Activated CD8-positive, alpha-beta memory T cell treated with anti-CD3 and anti-CD28 coated beads for 36 hours (primary cell): ENCODE results near the gene SNED1. TPM values are rescaled to one million over a fixed set of nuclear protein-coding genes. Genes with fewer than 3 reads are reported as not detected.

Source experiments
- CTCF ChIA-PET: fragments of 350-600 bp; sonication (Branson Sonifier 250); formaldehyde crosslinking; loops from one replicate; lab custom pipeline; 2021; ENCODE audit warnings: antibody characterized with exemption; lab: Charles Lee
- POLR2A ChIA-PET: fragments of 350-600 bp; sonication (Branson Sonifier 250); formaldehyde crosslinking; loops from one replicate; lab custom pipeline; 2021; ENCODE audit warnings: antibody characterized with exemption; lab: Charles Lee
- total RNA-seq, 2 experiments: library from RNA; stranded (reverse); gene quantifications; one replicate each; pipeline ENCODE4 v1.2.3, GENCODE V29; 2021

SNED1 gene
- total RNA-seq, 2 experiments from 2014 or later: 0.53 to 0.63 TPM

GRCh38 chr2:241107031-241107783, 108.8 kb downstream of the SNED1 start:
- CTCF ChIA-PET: interaction anchor here (0.6 to 1.0 kb wide), 2 partner anchors 29 to 183 kb away, joined by 3 to 4 read pairs; no protein-coding TSS in a partner anchor
- POLR2A ChIA-PET: interaction anchor here (1.0 kb wide), 1 partner anchor 44 kb away, joined by 3 read pairs; no protein-coding TSS in a partner anchor

DNA sequence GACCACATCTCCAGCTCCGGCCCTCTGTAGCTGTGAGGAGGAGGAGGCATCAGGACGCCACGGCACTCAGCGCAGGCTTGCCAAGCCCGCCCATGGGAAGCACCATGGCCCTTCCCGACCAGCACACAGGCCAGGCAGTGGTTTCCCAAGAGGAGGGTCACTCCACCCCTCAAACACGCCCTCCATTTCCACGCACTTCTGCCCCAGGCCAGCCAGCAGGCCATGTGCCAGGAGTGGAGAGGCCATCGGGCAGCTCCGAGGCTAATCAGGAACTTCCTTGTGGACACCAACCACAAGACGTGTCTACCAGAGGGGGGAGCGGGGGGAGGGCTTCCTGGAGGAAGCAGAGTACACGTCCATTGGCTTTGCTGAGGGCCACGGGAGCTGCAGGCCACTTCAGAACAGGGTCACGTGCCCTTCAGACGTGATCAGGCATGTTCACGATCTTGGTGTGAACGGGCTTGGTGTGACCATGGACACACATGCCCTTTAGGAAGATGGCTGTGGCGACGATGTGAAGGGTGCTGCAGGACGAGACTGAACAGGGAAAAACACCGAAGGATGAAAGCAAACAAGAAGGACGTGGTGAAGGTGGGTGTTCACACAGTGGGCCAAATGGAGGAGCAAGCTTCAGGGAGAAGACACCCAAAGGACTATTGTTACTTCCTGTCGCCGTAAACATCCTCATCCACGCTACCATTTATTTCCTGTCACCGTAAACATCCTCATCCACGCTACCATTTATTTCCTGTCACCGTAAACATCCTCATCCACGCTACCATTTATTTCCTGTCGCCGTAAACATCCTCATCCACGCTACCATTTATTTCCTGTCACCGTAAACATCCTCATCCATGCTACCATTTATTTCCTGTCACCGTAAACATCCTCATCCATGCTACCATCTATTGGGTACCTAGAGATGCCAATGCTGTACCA, 110.1 kb downstream of the SNED1 start:
- POLR2A ChIA-PET: interaction anchor here (0.7 to 1.0 kb wide), 2 partner anchors 43 to 593 kb away, joined by 3 read pairs; no protein-coding TSS in a partner anchor

DNA sequence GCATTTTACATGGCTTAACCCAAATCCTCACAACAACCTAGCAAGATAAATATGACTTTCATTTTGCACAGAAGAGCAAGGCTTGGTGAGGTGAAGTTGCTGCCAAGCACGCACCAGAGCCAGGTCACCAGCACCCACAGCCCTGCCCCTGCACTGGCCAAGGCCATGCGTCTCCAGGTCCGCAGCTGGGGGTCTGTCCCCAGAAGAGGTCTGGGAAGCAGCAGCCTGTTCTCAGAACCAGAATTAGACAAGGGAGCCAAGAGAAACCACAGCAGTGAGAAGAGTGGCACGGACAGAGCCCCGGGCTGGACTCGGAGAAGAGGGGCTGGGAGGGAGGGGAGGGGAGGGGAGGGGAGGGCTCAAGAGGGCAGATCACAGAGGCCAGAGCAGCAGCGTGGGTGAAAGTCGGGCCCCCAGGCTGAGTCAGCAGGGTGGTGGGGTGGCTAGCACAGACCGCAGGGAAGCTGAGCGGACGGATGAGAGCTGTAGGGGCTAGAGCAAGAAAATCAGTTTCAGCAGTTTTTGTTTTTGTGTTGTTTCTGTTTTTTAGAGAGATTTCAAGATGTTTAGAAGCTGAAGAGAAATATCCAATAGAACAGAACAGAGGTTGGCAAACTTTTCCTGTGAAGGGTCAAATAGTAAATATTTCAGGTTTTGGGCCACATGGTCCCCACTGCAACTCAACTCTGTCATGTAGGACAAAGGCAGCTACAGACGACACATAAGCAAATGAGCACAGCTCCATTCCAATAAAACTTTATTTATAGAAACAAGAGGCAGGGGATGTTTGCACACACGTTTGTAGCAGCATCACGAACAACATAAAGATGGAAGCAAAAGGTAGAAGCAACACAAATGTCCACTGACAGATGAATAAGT, 111.0 kb downstream of the SNED1 start:
- CTCF ChIA-PET: interaction anchor here (1.0 kb wide), 1 partner anchor 40 kb away, joined by 5 read pairs; the partner anchor contains the start of genes PASK and PPP1R7
- POLR2A ChIA-PET: interaction anchor here (0.7 to 1.0 kb wide), 2 partner anchors 14 to 46 kb away, joined by 3 to 9 read pairs; no protein-coding TSS in a partner anchor

More for the DNA sequence above, 110.1 kb downstream of the SNED1 start:
- CTCF ChIA-PET: interaction anchor here (0.9 to 1.0 kb wide), 2 partner anchors 21 to 41 kb away, joined by 3 to 5 read pairs; partner anchors contain the start of genes PASK and PPP1R7

DNA sequence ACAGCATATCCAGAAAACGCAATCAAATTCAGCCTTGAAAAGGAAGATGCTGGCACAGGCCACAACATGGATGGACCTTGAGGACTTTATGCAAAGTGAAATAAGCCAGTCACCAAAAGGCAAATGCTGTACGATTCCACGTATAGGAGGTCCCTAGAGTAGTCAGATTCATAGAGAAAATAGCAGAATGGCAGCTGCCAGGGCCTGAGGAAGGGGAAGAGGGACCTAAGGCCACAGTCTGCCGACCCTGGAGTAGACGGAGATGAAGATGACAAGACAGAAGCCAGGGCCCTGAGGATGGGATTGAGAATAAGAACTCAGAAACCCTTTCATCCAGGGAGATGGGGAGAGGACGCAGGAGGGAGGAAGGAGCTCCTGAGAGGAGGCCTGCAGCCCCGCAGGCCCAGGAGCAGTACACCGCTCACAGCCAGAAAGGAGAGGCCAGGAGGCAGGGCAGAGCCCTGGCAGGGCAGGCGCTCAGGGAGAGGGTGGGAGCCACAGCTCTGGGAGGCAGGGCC, 111.7 kb downstream of the SNED1 start:
- POLR2A ChIA-PET: interaction anchor here (0.7 to 2.9 kb wide), 4 partner anchors 9 to 45 kb away, joined by 3 to 13 read pairs (median 6); partner anchors contain the start of gene MTERF4
- CTCF ChIA-PET: interaction anchor here (1.0 to 1.2 kb wide), 2 partner anchors 40 to 41 kb away, joined by 4 to 5 read pairs; partner anchors contain the start of genes PASK and PPP1R7

DNA sequence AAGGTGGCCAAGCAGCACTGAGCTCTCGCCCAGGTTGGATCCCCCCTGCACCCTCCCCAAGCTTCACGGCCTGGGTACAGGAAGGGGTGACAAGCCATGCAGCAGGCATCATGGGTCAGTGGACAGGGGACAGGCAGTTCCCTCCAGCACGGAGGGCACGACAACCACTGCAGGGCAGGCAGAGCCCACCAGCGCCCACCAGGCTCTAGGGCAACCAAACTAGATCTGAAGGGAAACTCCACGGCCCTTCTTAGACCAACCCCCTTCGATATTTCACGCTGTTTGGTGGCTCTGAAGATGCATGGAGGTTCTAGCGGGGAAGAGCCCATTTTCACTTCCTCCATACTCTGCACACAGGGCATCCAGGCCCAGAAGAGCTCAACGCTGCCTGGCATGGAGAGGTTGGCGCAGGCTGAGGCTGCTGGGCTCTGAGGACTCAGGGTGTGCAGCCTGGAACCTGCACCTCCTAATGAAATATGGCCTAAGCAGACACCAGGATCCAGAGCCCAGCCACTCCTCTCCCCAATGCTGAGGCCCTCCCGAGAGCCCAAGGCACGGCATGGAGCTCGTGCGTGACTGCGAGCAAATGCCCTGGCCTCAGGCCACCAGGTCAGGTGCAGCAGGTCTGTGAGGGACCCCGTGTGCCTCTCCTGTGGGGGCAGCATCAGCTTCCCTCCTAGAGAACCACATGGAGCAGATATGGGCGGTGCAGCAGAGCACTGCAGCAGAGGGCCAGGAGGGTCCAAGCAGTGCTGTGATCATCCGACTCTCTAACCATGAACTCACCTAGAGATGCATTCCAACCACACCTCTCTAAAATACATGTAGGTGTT, 112.4 kb downstream of the SNED1 start:
- ChIA-PET POLR2A (interaction anchor here (0.8 to 2.9 kb wide), 3 partner anchors 9 to 45 kb away, joined by 3 to 13 read pairs (median 3); partner anchors contain the start of gene MTERF4), CTCF (interaction anchor here (0.7 to 1.2 kb wide), 2 partner anchors 33 to 40 kb away, joined by 3 to 4 read pairs; no protein-coding TSS in a partner anchor)

DNA sequence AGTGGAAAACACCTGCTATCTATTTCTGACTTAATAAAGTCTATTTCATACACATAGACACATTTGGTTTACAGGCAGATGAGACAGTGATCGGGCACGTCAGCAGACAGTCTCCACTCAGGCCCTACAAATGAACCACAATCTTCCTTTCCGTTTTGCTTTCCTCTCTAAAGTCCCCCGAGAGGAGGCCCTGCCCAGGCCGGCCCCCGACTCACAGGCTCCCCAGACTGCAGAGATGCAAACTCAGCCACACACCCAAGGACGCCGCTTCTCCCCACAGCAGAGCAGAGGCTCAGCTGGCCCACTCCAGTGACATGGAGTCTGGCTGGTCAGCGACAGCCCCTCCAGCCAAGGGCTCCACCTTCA, 113.0 kb downstream of the SNED1 start:
- CTCF ChIA-PET: interaction anchor here (0.7 to 1.2 kb wide), 2 partner anchors 33 to 40 kb away, joined by 3 to 4 read pairs; no protein-coding TSS in a partner anchor
- POLR2A ChIA-PET: interaction anchor here (0.6 to 2.9 kb wide), 3 partner anchors 10 to 50 kb away, joined by 8 to 13 read pairs (median 10); partner anchors contain the start of genes MTERF4, PASK and PPP1R7

GRCh38 chr2:241112046-241112445, 113.6 kb downstream of the SNED1 start:
- ChIA-PET CTCF (interaction anchor here (1.4 kb wide), 1 partner anchor 34 kb away, joined by 5 read pairs; no protein-coding TSS in a partner anchor), POLR2A (interaction anchor here (0.6 to 2.9 kb wide), 4 partner anchors 10 to 51 kb away, joined by 5 to 13 read pairs (median 9); partner anchors contain the start of genes MTERF4, PASK and PPP1R7)

DNA sequence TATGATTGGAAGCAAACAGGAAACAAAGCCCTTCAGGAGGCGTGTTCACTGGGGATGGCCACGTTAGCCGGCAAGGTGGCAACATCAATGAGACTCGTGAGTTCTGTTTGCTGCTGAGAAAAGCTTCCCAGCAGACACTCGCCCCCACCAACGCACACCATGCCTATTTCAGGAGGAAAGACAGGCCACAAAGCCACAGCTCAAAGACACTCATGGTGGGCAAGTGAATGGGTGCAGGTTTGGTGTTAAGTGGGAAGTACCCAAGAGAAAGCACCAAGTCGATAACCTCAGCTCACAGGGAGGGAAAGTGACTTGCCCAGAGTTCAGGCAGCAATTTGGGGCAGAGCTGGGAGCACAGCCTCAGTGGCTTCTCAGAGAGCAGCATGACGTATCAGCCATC, 114.2 kb downstream of the SNED1 start:
- ChIA-PET CTCF (interaction anchor here (0.6 to 1.4 kb wide), 2 partner anchors 34 to 37 kb away, joined by 4 to 5 read pairs; partner anchors contain the start of genes PASK and PPP1R7), POLR2A (interaction anchor here (0.9 to 2.9 kb wide), 3 partner anchors 11 to 37 kb away, joined by 5 to 13 read pairs (median 8); partner anchors contain the start of genes MTERF4, PASK and PPP1R7)

- POLR2A ChIA-PET: no interaction called here
- CTCF ChIA-PET: no interaction called here
Measured at GRCh38 chr2:241114836-241115235, 116.4 kb downstream of the SNED1 start.

- CTCF ChIA-PET: no interaction called here
- POLR2A ChIA-PET: no interaction called here
Measured at GRCh38 chr2:241115361-241115760, 116.9 kb downstream of the SNED1 start.

DNA sequence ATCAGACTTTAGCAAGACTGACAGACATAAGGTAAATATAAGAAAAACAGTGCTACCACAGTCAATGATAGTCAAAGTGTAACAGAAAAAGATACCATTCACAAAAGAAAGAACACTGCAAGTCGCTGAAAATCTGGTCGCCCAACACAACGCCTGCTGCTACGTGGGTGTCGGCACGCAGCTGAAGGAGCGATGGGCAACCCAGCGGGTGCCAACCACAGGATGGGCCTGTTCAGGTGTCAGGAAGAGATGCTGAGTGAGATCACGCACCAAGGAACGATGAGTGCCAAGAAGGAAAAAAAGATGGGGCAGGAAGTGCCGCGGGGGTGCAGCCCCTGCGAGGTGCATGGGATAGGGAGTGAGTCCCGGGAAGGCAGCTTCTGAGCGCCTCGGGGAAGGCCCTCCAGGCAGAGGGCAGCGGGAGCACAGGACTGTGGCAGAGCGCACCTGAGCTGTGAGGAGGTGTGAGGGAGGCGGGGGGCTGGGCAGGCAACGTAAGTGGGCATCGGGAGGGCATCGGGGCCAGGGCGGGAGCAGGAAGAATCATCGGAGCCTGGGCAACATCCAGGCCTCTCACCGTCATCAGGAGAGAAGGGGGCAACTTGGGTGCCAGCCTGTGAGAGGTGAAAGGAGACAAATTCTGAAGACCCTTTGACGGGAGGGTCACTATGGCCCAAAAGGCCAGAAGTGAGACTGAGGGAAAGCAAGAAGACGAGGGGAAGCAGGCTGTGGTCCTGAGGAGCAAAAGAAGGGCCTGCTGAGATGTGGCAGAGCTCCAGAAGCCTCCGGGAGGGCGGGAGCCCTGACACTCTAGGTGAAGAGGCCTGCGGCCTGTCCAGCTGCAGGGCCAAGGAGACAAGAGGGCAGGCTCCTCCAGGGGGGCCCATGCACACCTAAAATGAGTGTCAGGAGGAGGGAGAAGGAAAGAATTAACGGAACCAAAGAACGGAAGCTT, 118.5 kb downstream of the SNED1 start:
- POLR2A ChIA-PET: interaction anchor here (0.9 kb wide), 1 partner anchor 15 kb away, joined by 3 read pairs; the partner anchor contains the start of gene MTERF4
- CTCF ChIA-PET: no interaction called here

GRCh38 chr2:241118737-241119505, 120.5 kb downstream of the SNED1 start:
- CTCF ChIA-PET: interaction anchor here (0.7 to 1.2 kb wide), 2 partner anchors 8 to 19 kb away, joined by 3 to 4 read pairs; no protein-coding TSS in a partner anchor
- POLR2A ChIA-PET: no interaction called here

DNA sequence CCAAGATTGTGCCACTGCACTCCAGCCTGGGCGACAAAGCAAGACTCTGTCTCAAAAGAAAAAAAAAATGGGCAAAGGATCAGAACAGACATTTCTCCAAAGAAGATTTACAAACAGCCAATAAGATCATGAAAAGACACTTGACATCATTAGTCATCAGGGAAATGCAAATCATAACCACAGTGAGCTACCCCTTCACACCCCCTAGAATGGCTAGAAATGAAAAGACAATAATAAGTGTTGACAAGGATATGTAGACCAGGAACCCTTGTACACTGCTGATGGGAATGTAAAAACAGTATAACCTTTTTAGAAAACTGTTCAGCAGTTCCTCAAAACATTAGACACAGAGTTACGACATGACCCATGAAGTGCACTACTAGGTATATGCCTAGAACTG, 122.0 kb downstream of the SNED1 start:
- POLR2A ChIA-PET: interaction anchor here (0.6 kb wide), 1 partner anchor 29 kb away, joined by 3 read pairs; no protein-coding TSS in a partner anchor

DNA sequence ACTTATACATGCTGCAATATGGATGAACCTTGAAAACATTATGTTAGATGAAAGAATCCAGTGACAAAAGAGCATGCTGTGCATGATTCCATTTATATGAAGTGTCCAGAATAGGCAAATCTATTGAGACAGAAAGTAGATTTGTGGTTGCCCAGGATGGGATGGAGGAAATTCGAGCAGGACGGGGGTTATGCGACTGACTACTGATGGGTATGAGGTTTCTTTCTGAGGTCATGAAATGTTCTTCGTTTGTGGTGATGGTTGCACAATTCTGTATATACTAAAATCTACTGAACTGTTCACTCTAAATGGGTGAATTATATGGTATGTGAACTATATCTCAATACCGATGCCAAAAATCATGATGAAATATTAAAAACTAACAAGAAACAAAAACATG, 122.6 kb downstream of the SNED1 start:
- ChIA-PET POLR2A (interaction anchor here (0.6 kb wide), 1 partner anchor 29 kb away, joined by 3 read pairs; no protein-coding TSS in a partner anchor), CTCF (no interaction called here)

More for the DNA sequence above, 122.0 kb downstream of the SNED1 start:
- CTCF ChIA-PET: no interaction called here
